ENCODE data around the gene ARHGAP31.
"Not testable (repeated sequence)": the region's sequence is repeated elsewhere in the genome, so short reads cannot be mapped to it uniquely, and the experiment has no call there.

ARHGAP31 gene

GRCh38 chr3:119352034-119352609 is 57.9 kb downstream of the ARHGAP31 start:
- no peak for DNase-seq (ENCODE audit: low spot score)

- DNase-seq (ENCODE audit: low spot score), result no peak
These were observed 58.8 kb downstream of the ARHGAP31 start for GRCh38 chr3:119352863-119353527.

- not testable (repeated sequence) for DNase-seq (ENCODE audit: low spot score)
These were observed 61.4 kb downstream of the ARHGAP31 start for GRCh38 chr3:119355608-119356007.

DNA sequence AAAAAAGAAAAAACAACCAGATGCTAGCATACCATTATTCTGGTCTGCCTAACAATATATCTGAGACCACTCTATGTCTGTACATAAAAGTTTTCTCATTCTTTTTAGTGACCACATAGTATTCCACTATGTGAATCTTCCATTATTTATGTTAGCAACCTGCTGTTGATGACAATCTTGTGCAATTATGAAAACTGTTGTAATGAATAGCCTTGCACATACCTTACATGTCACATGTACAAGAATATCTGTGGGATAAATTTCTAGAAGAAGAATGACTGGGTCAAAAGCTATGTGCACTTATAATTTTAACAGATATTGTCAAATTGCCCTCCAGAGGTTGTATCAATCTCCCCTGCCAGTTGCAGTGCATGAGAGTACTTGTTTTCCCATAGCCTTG is 62.5 kb downstream of the ARHGAP31 start:
- DNase-seq (ENCODE audit: low spot score), result no peak

DNA sequence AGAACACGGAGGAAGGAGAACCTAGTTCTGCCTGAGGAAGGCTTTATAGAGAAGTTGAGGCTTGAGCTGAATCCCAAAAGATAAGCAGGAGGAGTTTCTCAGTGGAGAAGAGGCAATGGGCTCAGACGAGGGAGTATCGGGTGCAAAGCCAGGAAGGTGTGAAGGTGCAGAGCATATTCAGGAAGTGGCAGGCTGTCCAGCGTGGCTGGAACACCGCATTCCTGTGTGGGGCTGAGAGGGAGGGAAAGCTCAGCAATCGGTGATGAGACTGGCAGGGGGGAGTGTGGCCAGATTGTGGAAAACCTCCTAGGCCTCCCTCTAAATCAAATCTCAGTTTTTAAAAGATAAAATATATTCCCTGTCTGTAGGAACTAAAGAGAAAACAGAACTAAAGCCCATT is 63.0 kb downstream of the ARHGAP31 start:
- DNase-seq (ENCODE audit: low spot score), result no peak

- no peak for DNase-seq (ENCODE audit: low spot score)
These were observed 65.5 kb downstream of the ARHGAP31 start for GRCh38 chr3:119359476-119360326.

DNA sequence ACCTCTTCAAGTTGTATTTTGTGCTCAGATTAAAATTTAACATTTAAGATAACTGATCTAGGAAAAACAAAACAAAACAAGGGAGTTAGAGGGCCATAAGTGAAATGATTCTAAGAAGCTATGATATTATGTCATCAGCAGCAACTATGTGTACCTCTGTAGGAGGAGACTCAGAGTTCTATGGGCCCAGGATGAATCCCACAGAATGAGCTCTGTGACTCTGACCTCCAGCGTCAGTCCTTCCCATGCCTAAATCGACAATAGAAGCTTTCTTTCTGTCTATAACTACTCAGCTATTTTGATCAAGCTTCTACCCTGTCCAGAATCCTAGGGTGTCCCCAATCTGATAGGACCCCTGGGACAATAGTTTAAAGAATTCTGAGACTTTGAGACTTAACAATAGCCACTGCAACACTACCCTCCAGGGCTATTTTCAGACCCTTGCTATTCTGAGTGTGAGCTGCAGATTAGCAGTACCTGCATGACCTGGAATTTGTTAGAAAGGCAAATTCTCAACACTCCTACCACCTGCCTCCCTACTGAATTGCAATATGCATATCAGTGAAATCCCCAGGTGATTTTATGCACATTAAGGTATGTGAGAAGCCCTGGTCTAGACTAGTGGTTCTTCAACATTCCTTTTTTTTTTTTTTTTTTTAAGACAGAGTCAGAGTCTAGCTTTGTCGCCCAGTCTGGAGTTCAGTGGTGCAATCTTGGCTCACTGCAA is 66.7 kb downstream of the ARHGAP31 start:
- no peak for DNase-seq (ENCODE audit: low spot score)

DNA sequence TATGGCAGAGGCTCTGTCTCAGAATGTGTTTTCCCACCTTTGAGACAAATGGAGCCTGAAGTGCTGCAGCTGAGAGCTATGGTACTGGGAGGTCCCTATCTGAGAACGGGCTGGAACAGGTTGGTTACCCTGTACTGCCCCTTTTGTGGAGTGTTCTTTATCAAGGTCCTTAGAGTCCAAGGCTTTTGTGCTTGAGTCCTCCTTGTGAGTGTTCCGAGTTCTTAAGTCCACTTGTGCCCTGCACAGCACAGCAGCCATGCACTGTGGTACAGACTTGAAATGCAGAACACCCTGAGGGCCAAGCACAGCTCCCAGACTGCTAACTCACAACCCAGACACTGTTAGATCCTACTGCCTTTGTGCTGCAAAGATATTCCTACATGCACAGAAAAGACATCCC is 67.8 kb downstream of the ARHGAP31 start:
- no peak for DNase-seq (ENCODE audit: low spot score)

DNA sequence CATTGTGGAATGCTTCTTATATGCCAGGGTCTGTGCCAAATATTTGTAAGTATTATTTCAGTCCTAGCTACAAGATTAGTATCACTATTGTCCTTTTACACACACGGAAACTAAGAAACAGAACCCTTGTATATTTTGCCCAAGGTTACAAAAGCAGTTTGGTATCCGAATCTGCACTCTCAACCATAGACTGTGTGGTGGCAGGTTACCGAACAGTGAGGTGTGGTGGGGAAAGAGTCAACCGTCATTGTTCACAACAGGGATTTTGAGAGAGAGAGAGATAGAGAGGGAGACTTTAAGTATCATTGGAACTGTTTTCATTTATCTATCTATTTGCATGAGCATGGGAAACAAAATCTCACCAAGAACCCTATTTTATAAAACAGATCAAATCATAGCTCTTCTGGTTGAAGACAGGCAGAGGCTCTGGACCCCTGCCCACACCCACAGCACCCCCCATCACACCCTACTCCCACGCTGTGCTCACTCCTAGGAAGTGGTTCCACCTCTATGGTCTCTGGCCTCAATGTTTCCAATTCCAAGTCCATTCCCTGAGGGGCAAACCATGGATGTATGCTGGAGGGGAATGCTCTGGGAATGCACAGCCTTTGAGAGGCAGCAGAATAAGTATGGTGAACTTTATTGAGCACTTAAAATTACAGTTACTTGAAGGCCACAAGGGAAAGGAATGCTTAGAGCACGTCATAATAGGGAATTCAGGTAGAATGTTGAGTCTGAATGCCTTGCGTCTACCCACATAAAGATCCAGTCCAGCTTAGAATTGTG is 69.0 kb downstream of the ARHGAP31 start:
- DNase-seq (ENCODE audit: low spot score), result no peak

- no peak for DNase-seq (ENCODE audit: low spot score)
These were observed 70.2 kb downstream of the ARHGAP31 start for GRCh38 chr3:119364401-119364800.

- no peak for DNase-seq (ENCODE audit: low spot score)
These were observed 71.2 kb downstream of the ARHGAP31 start for GRCh38 chr3:119365418-119365817.

DNA sequence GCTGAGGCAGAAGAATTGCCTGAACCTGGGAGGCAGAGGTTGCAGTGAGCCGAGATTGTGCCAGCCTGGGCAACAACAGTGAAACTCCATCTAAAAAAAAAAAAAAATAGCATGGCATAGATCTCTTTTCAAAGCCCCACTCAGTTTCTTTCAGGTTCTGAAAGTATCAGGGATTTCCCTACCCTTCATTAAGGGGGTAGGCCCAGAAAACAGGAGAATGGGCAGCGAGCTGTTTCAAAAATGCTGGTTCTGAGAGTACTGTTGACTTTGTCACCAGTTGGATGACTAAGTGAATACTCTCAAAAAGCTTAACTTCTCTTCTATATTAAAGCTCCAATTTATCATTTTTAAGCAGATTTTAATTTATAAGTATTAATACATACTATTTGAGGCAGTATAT is 72.8 kb downstream of the ARHGAP31 start:
- no peak for DNase-seq (ENCODE audit: low spot score)

DNA sequence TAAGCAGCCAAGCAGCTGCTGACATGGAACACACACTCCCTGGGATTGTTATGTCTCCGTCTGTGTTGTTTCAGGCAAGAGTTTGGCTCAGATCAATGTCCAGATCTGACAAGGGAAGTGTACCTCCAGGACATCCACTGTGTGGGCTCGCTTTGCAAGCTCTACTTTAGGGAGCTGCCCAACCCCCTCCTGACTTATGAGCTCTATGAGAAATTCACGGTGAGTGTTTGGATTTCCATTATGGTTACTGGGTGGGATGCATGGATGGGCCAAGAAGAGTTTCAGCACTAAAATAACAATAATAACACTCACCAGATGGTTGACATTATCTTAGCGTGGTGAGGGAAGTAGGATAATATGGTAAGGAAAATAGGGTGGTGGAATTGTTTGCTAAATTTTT is 74.1 kb downstream of the ARHGAP31 start:
- DNase-seq (ENCODE audit: low spot score), result no peak

- not testable (repeated sequence) for DNase-seq (ENCODE audit: low spot score)
These were observed 77.6 kb downstream of the ARHGAP31 start for GRCh38 chr3:119371786-119372185.

- DNase-seq (ENCODE audit: low spot score), result no peak
These were observed 80.9 kb downstream of the ARHGAP31 start for GRCh38 chr3:119375106-119375505.

GRCh38 chr3:119375510-119375909 is 81.3 kb downstream of the ARHGAP31 start:
- no peak for DNase-seq (ENCODE audit: low spot score)

DNA sequence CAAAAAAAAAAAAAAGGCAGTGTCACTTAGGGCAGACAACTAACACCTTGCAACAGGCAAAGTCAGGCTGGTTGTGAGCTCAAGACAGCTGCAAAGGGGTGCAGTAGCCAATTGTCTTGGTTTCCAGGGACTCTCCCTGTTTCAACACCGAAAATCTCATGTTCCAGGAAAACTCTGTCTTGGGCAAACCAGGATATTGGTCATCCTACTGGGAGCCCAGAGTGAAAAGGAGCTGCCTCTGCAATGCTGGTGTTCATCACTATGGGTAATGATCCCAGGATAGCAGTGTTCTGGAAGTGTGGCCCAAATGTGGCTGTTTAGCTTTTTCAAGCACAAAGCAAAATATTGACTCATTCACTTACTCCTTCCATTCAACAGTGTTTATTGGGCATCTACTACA is 82.6 kb downstream of the ARHGAP31 start:
- DNase-seq (ENCODE audit: low spot score), result no peak

DNA sequence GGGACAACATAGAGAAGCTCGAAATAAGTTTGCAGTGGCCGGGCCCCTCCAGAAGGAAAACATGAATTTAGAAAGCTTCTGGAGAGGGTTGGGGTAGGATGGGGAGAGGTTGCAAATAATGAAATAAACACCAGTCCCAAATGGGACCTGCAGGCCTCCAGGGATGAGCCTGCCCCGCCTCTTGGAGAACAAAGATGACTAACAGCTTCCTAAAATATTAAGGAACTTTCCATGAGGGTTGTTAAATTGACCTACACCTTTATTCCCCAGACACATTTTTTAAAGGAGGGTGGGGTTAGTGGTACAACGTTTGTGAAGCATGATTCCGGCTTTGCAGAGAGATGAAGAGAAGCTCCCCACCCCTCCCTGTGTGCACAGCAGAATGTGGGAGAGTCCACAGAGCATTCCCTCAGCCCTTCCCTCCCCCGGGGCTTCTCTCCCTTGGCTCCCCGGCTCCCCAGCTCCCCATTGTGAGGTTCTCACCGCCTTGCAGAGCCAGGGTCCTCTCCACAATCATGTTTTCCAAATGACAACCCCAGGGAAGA is 84.1 kb downstream of the ARHGAP31 start:
- no peak for DNase-seq (ENCODE audit: low spot score)

DNA sequence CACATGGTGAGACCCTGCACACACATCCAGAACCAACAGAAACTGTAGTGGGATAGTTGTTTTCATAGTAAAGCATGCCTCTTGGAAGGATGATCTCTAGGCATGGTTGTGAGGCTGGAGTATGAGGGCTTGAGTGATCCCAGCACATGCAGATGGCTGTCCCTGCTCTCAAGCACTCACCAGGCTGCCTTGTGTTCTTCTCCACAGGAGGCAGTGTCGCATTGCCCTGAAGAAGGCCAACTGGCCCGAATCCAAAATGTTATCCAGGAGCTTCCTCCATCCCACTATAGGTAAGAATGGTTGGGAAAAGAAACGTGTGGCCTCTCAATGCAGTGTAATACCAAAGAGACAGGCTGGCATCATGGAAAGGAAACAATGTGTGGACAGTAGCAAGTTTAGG is 86.5 kb downstream of the ARHGAP31 start:
- no peak for DNase-seq (ENCODE audit: low spot score)

DNA sequence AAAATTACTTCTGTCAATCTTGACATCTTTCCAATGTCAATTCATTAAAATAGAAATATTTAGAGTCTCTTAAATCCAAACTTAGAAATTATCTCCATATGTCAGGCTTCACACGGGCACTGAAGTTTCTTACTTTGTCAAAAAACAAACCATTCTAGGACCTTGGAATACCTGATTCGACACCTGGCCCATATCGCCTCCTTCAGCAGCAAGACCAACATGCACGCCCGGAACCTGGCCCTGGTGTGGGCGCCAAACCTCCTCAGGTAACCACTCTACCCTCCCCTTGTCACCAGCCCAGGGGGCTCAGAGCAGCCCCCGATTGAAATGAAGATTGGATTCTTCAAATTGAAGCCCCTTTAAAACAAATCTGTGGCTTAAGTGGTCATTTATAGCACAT is 88.0 kb downstream of the ARHGAP31 start:
- DNase-seq (ENCODE audit: low spot score), result no peak

GRCh38 chr3:119388577-119388976 is 94.4 kb downstream of the ARHGAP31 start:
- no peak for DNase-seq (ENCODE audit: low spot score)
